Upper lobe of right lung (tissue), 1 donor: ENCODE measurements around the gene HLA-DOA. TPM values are rescaled to one million over a fixed set of nuclear protein-coding genes. Genes with fewer than 3 reads are reported as not detected.
A peak's percentile ranks its signal among the peaks of the same experiment; 100 is the strongest.

Experiments
- ATAC-seq: fragments of 200-7000 bp; cut with Tn5 transposase; one replicate; pipeline ENCODE4 v1.9.1; 2020; ENCODE audit warnings: mild to moderate bottlenecking, moderate library complexity
- DNase-seq: peaks from one replicate; pipeline ENCODE4 v3.0.0-alpha.2; 2020
- H3K27ac ChIP-seq: fragments of 200-600 bp; one replicate; pipeline ENCODE4 v1.8.0; 2022
- H3K27me3 ChIP-seq: fragments of 200-600 bp; one replicate; pipeline ENCODE4 v1.8.0; 2022; ENCODE audit warnings: mild to moderate bottlenecking
- H3K36me3 ChIP-seq: fragments of 200-600 bp; one replicate; pipeline ENCODE4 v1.8.0; 2022
- H3K4me1 ChIP-seq: fragments of 200-600 bp; one replicate; pipeline ENCODE4 v1.8.0; 2022
- H3K4me3 ChIP-seq: fragments of 200-600 bp; one replicate; pipeline ENCODE4 v1.8.0; 2022; ENCODE audit warnings: mild to moderate bottlenecking
- H3K9me3 ChIP-seq: fragments of 200-600 bp; one replicate; pipeline ENCODE4 v1.8.0; 2022
- intact Hi-C: fragments of 100-400 bp; cut with DNase I; formaldehyde crosslinking; loops from one replicate; pipeline ENCODE4 v1.11.0; 2022
- total RNA-seq: library from RNA; stranded (reverse); fragmentation: NEBNext Ultra II Directional; extraction: Animal tissue kit (Norgen Biotek cat#: 25700); gene quantifications from one replicate; pipeline ENCODE4 v1.2.1, GENCODE V29; 2021
- TF ChIP-seq, protein P1 (sequence below): fragments of 200-600 bp; IDR thresholded peaks from one replicate; pipeline ENCODE4 v1.8.0; 2022; ENCODE audit warnings: antibody characterized with exemption
- donor health status: DM: no; HTN: yes; CAD: no; lungs with severe emphysema.

The HLA-DOA gene
- total RNA-seq, 1 donor from 2014 or later: 25.2 TPM

DNA sequence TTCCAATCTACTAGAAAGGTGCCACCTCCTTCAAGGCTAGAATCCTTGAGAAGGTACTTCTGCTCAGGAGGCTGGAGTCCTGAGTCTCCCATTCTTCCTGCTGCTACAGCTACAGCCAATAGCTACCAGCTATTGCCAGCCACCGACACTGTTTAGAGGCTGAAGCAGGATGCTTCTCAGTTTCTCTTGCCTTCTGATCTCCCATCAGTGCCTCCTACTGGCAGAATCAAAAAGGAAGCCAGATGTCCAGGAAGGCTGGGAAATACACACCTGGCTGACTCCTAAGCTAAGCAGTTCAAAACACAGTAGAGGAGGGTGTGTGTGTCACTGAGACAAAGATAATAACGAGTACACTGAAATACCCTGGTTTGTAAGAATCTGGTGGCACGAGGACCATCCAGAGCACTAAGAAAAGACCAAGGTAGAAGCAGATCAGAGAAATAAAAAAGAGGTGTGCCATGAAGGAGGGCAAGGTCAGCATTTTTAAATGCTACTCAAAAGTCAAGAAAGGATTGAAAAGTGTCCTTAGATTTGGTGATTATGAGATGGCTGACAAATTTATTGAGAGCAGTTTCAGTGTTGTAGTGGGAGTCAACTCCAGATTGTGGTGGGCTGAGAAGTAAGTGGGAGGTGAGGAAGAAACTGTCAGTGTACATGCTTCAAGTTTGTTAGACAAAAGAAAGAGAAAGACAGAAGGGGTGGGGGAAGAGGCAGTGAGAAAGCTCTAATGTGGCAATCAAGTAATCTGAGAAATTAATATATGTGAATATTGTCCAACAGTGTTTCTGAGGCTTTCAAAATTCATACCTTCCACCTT is 54.2 kb downstream of the HLA-DOA start:
- DNase-seq (no peak), ATAC-seq (no peak)
- no peaks in the 10 kb centered on the region for H3K27me3 ChIP-seq
- no peak overlapping the region for H3K27ac ChIP-seq
- H3K36me3 ChIP-seq: no peaks in the 10 kb centered on the region
- no peaks in the 10 kb centered on the region for H3K9me3 ChIP-seq
- TF ChIP-seq, protein P1, sequence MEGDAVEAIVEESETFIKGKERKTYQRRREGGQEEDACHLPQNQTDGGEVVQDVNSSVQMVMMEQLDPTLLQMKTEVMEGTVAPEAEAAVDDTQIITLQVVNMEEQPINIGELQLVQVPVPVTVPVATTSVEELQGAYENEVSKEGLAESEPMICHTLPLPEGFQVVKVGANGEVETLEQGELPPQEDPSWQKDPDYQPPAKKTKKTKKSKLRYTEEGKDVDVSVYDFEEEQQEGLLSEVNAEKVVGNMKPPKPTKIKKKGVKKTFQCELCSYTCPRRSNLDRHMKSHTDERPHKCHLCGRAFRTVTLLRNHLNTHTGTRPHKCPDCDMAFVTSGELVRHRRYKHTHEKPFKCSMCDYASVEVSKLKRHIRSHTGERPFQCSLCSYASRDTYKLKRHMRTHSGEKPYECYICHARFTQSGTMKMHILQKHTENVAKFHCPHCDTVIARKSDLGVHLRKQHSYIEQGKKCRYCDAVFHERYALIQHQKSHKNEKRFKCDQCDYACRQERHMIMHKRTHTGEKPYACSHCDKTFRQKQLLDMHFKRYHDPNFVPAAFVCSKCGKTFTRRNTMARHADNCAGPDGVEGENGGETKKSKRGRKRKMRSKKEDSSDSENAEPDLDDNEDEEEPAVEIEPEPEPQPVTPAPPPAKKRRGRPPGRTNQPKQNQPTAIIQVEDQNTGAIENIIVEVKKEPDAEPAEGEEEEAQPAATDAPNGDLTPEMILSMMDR: peak; percentile 38
- intact Hi-C loops: no loop called here
- H3K4me1 ChIP-seq: peaks cover 8% of the 10 kb centered on the region
- H3K4me3 ChIP-seq: no peak overlapping the region

DNA sequence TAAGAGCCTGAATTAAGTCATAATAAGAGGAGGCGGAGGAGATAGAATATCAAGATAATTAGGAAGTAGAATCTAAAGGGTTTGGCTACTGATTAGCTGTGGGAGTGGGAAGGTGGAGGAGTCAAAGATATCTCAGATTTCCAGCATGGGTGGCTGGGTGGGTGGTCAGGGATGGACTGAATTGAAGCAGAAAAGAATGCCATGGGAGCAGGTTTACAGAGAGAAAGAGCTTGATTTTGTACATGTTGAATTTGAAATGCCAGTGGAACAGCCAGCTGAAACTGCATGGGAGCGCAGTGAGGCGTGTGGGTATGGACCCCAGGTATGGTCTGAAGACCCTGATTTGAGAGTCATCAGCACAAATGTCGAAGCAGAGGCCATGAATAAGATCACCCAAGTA is 55.1 kb downstream of the HLA-DOA start:
- ATAC-seq (no peak), DNase-seq (no peak)
- Histone ChIP-seq H3K27ac (no peak overlapping the region), H3K27me3 (no peaks in the 10 kb centered on the region), H3K4me3 (no peak overlapping the region), H3K36me3 (no peaks in the 10 kb centered on the region), H3K4me1 (peaks cover 8% of the 10 kb centered on the region), H3K9me3 (no peaks in the 10 kb centered on the region)
- intact Hi-C loops: no loop called here
- TF ChIP-seq, protein P1: no peak

Other genes with a start within 250 kb of the HLA-DOA start
- 62.8 TPM for gene HLA-DQB2, start 246.1 kb downstream of the HLA-DOA start, total RNA-seq
- gene HLA-DOB, start 192.6 kb downstream of the HLA-DOA start, total RNA-seq: 0.64 TPM
- gene TAP2, start 170.9 kb downstream of the HLA-DOA start, total RNA-seq: 56.4 TPM
- gene PSMB8, start 165.5 kb downstream of the HLA-DOA start, total RNA-seq: 86.9 TPM
- 60.4 TPM for gene TAP1, start 155.9 kb downstream of the HLA-DOA start, total RNA-seq
- 47.2 TPM for gene PSMB9, start 155.4 kb downstream of the HLA-DOA start, total RNA-seq
- 140 TPM for gene HLA-DMB, start 68.6 kb downstream of the HLA-DOA start, total RNA-seq
- gene HLA-DMA, start 56.5 kb downstream of the HLA-DOA start, total RNA-seq: 197 TPM
- 155 TPM for gene BRD2, start 41.0 kb downstream of the HLA-DOA start, total RNA-seq
- gene HLA-DPA1, start 64.1 kb upstream of the HLA-DOA start, total RNA-seq: 491 TPM
- gene HLA-DPB1, start 66.4 kb upstream of the HLA-DOA start, total RNA-seq: 385 TPM
- gene COL11A2, start 182.9 kb upstream of the HLA-DOA start, total RNA-seq: 1.2 TPM
- 46.6 TPM for gene RXRB, start 191.1 kb upstream of the HLA-DOA start, total RNA-seq
- gene SLC39A7, start 191.3 kb upstream of the HLA-DOA start, total RNA-seq: 89.1 TPM
- gene HSD17B8, start 195.1 kb upstream of the HLA-DOA start, total RNA-seq: 14.7 TPM
- 42.0 TPM for gene RING1, start 198.9 kb upstream of the HLA-DOA start, total RNA-seq